Lung microvascular endothelial cell (primary cell): ENCODE data around the gene KAT6B. TPM values are rescaled to one million over a fixed set of nuclear protein-coding genes. Genes with fewer than 3 reads are reported as not detected.
"Not testable (repeated sequence)": the region's sequence is repeated elsewhere in the genome, so short reads cannot be mapped to it uniquely, and the experiment has no call there.

ENCODE experiments used
- DNase-seq, 2 donors: peaks; one replicate each; pipeline versions ENCODE4 v3.0.0 to v3.0.0-alpha.2; 2010; ENCODE audit warnings: low read depth in 2 of 2
- total RNA-seq: library from RNA; depleted of rRNA; stranded (reverse); fragments of >200 nt; gene quantifications from 2 replicates; pipeline ENCODE4 v1.2.1, GENCODE V29; 2014

Gene KAT6B
- total RNA-seq, 1 donor from 2014 or later, result 20.0 TPM

GRCh38 chr10:74857586-74857985, 31.2 kb downstream of the KAT6B start:
- no peak for DNase-seq

- DNase-seq, result no peak
Observed at GRCh38 chr10:74859546-74859945, 33.1 kb downstream of the KAT6B start.

- no peak for DNase-seq
Observed at GRCh38 chr10:74862625-74863024, 36.2 kb downstream of the KAT6B start.

- DNase-seq, result no peak
Observed at GRCh38 chr10:74863551-74863950, 37.2 kb downstream of the KAT6B start.

- DNase-seq, result no peak
Observed at GRCh38 chr10:74867351-74867750, 41.0 kb downstream of the KAT6B start.

- no peak for DNase-seq
Observed at GRCh38 chr10:74868392-74868977, 42.1 kb downstream of the KAT6B start.

- no peak for DNase-seq
Observed at GRCh38 chr10:74869635-74870034, 43.2 kb downstream of the KAT6B start.

GRCh38 chr10:74870191-74870590, 43.8 kb downstream of the KAT6B start:
- no peak for DNase-seq

GRCh38 chr10:74871595-74872382, 45.4 kb downstream of the KAT6B start:
- DNase-seq, result no peak

GRCh38 chr10:74873803-74874454, 47.5 kb downstream of the KAT6B start:
- no peak for DNase-seq

GRCh38 chr10:74874649-74875048, 48.2 kb downstream of the KAT6B start:
- DNase-seq, result no peak

- no peak for DNase-seq
Observed at GRCh38 chr10:74875068-74875467, 48.7 kb downstream of the KAT6B start.

GRCh38 chr10:74875966-74876365, 49.6 kb downstream of the KAT6B start:
- DNase-seq, result no peak

- not testable (repeated sequence) for DNase-seq
Observed at GRCh38 chr10:74877054-74877453, 50.7 kb downstream of the KAT6B start.

GRCh38 chr10:74877898-74878297, 51.5 kb downstream of the KAT6B start:
- DNase-seq, result no peak

- DNase-seq, result no peak
Observed at GRCh38 chr10:74880041-74880440, 53.6 kb downstream of the KAT6B start.

GRCh38 chr10:74881253-74881884, 55.0 kb downstream of the KAT6B start:
- DNase-seq, result no peak

- no peak for DNase-seq
Observed at GRCh38 chr10:74882427-74882826, 56.0 kb downstream of the KAT6B start.

- peak in 1 of 2 donors; percentile 16 for DNase-seq
Observed at GRCh38 chr10:74882831-74883230, 56.4 kb downstream of the KAT6B start.

- DNase-seq, result no peak
Observed at GRCh38 chr10:74883428-74883827, 57.0 kb downstream of the KAT6B start.

GRCh38 chr10:74887614-74888284, 61.3 kb downstream of the KAT6B start:
- no peak for DNase-seq
